Measurements from ENCODE around the gene DYNLT2B. TPM values are rescaled to one million over a fixed set of nuclear protein-coding genes. Genes with fewer than 3 reads are reported as not detected.

DYNLT2B gene
- total and polyA plus RNA-seq, 2 donors (not counting 1 experiment from before 2014, with no cell fraction given) = 9.1 to 13.0 TPM

DNA sequence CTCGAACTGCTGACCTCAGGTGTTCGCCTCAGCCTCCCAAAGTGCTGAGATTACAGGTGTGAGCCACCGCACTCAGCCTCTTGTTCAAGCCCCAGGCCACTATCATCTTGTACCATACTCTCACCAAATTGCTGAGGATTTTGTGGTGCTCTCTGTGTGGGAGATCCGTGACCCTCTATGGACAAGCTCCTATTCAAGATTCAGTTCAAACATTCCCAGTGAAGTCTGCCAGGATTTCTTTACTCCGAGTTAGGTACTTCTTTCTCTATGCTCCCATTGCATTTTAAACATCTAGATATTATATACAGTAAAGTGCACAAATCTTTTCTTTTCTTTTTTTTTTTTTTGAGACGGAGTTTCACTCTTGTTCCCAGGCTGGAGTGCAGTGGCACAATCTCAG is 21.0 kb upstream of the DYNLT2B start:
- Histone ChIP-seq H3K27ac (ENCODE audit: insufficient read depth, low read length) (no peak overlapping the region), H3K27me3 (ENCODE audit: control insufficient read depth, insufficient read depth, low read length) (no peaks in the 10 kb centered on the region), H3K36me3 (ENCODE audit: control insufficient read depth, insufficient read depth, low read length) (no peaks in the 10 kb centered on the region), H3K4me3 (replicated peaks in 1 of 4; ENCODE audit: control extremely low read depth in 1 of 4, insufficient read depth in 1 of 4, low read depth in 3 of 4, low read length in 4 of 4) (no peak overlapping the region), H3K79me2 (ENCODE audit: control insufficient read depth, insufficient read depth, low read length) (no peaks in the 10 kb centered on the region), H3K9ac (ENCODE audit: insufficient read depth, low read length) (no peak overlapping the region), H2AFZ (ENCODE audit: low read length) (no peak overlapping the region), H3K4me2 (ENCODE audit: extremely low read depth, insufficient read depth, low read length) (no peak overlapping the region), H3K9me3 (ENCODE audit: control insufficient read depth, insufficient read depth, low read depth, low read length) (no peaks in the 10 kb centered on the region), H3K4me1 (ENCODE audit: control insufficient read depth, extremely low read depth, insufficient read depth, low read length) (no peaks in the 10 kb centered on the region), H4K20me1 (ENCODE audit: control insufficient read depth, extremely low read depth, insufficient read depth, low read length) (no peaks in the 10 kb centered on the region)
- TF ChIP-seq EZH2 (IDR thresholded peaks at IDR 0.05; ENCODE audit: low read length, missing control alignments) = no peak
- TF ChIP-seq, protein P1, sequence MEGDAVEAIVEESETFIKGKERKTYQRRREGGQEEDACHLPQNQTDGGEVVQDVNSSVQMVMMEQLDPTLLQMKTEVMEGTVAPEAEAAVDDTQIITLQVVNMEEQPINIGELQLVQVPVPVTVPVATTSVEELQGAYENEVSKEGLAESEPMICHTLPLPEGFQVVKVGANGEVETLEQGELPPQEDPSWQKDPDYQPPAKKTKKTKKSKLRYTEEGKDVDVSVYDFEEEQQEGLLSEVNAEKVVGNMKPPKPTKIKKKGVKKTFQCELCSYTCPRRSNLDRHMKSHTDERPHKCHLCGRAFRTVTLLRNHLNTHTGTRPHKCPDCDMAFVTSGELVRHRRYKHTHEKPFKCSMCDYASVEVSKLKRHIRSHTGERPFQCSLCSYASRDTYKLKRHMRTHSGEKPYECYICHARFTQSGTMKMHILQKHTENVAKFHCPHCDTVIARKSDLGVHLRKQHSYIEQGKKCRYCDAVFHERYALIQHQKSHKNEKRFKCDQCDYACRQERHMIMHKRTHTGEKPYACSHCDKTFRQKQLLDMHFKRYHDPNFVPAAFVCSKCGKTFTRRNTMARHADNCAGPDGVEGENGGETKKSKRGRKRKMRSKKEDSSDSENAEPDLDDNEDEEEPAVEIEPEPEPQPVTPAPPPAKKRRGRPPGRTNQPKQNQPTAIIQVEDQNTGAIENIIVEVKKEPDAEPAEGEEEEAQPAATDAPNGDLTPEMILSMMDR (conservative IDR thresholded peaks at IDR 0.05 in 1 of 2, IDR thresholded peaks at IDR 0.05 in 1 of 2; ENCODE audit: low read depth in 1 of 2, low read length in 2 of 2) = no peak
- DNase-seq (ENCODE audit: low read depth in 2 of 2) = no peak

DNA sequence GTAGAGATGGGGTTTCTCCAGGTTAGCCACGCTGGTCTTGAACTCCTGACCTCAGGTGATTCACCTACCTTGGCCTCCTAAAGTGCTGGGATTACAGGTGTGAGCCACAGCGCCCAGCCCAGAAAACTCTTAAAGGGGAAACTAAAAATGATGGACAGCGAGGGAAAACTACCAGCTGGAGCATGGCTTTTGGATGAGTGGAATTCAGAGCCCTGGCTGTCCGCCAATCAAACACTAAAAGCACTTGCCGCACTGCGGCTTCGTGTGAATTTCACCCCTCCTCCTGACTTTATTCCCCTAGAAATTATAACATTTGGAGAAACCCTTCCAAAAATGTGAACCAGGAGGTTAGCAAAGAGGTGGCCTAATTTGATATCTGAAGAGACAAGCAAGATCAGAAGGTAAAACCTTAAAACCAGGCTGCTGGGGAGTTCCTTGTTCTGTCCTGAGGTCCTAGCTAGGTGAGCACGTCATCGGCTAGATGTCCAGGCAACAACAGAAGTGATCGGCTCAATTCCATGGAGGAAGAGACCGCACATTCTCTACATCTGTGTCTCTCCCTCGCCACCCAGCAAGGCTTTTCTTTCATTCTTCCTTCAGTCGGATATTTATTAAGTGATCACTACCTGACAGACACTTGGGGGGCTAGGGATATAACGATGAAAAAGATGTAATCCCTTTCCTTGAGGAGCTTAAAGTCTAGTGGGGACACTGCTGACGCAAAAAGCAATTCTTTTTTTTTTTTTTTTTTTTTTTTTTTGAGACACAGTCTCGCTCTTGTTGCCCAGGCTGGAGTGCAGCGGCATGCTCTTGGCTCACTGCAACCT is 18.5 kb upstream of the DYNLT2B start:
- Histone ChIP-seq H3K36me3 (ENCODE audit: control insufficient read depth, insufficient read depth, low read length) (no peaks in the 10 kb centered on the region), H3K4me1 (ENCODE audit: control insufficient read depth, extremely low read depth, insufficient read depth, low read length) (no peaks in the 10 kb centered on the region), H3K27me3 (ENCODE audit: control insufficient read depth, insufficient read depth, low read length) (no peaks in the 10 kb centered on the region), H2AFZ (ENCODE audit: low read length) (no peak overlapping the region), H3K4me2 (ENCODE audit: extremely low read depth, insufficient read depth, low read length) (no peak overlapping the region), H3K4me3 (replicated peaks in 1 of 4; ENCODE audit: control extremely low read depth in 1 of 4, insufficient read depth in 1 of 4, low read depth in 3 of 4, low read length in 4 of 4) (no peak overlapping the region), H3K9ac (ENCODE audit: insufficient read depth, low read length) (no peak overlapping the region), H3K27ac (ENCODE audit: insufficient read depth, low read length) (no peak overlapping the region), H3K9me3 (ENCODE audit: control insufficient read depth, insufficient read depth, low read depth, low read length) (no peaks in the 10 kb centered on the region), H3K79me2 (ENCODE audit: control insufficient read depth, insufficient read depth, low read length) (no peaks in the 10 kb centered on the region), H4K20me1 (ENCODE audit: control insufficient read depth, extremely low read depth, insufficient read depth, low read length) (no peaks in the 10 kb centered on the region)
- DNase-seq (ENCODE audit: low read depth in 2 of 2) = no peak
- no peak for TF ChIP-seq EZH2 (IDR thresholded peaks at IDR 0.05; ENCODE audit: low read length, missing control alignments)
- TF ChIP-seq, protein P1 (conservative IDR thresholded peaks at IDR 0.05 in 1 of 2, IDR thresholded peaks at IDR 0.05 in 1 of 2; ENCODE audit: low read depth in 1 of 2, low read length in 2 of 2) = no peak

DNA sequence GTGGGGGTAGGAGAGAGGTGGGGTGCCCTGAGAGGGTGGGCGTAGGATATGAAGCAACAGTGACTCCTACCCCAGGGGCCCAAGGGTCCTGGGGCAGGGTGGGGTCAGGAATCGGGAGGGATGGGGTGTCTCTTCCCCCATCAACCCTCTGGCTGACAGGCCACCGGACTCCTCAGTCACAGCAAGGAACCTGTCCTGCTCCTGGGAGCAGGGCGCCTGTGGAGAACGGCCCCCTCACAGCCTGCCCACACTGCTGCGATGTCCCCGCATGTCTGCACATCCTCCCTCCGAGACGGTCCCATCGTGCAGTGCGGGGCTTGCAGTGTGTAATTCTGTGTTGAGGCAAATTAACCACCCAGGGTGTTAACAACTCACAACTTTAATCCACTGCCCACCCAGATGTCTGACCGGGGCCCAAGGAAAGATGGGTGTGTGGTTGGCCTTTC is 17.5 kb upstream of the DYNLT2B start:
- Histone ChIP-seq H4K20me1 (ENCODE audit: control insufficient read depth, extremely low read depth, insufficient read depth, low read length) (no peaks in the 10 kb centered on the region), H2AFZ (ENCODE audit: low read length) (no peak overlapping the region), H3K9me3 (ENCODE audit: control insufficient read depth, insufficient read depth, low read depth, low read length) (no peaks in the 10 kb centered on the region), H3K79me2 (ENCODE audit: control insufficient read depth, insufficient read depth, low read length) (no peaks in the 10 kb centered on the region), H3K4me1 (ENCODE audit: control insufficient read depth, extremely low read depth, insufficient read depth, low read length) (no peaks in the 10 kb centered on the region), H3K4me2 (ENCODE audit: extremely low read depth, insufficient read depth, low read length) (no peak overlapping the region), H3K4me3 (replicated peaks in 1 of 4; ENCODE audit: control extremely low read depth in 1 of 4, insufficient read depth in 1 of 4, low read depth in 3 of 4, low read length in 4 of 4) (no peak overlapping the region), H3K27ac (ENCODE audit: insufficient read depth, low read length) (no peak overlapping the region), H3K36me3 (ENCODE audit: control insufficient read depth, insufficient read depth, low read length) (no peaks in the 10 kb centered on the region), H3K9ac (ENCODE audit: insufficient read depth, low read length) (no peak overlapping the region), H3K27me3 (ENCODE audit: control insufficient read depth, insufficient read depth, low read length) (no peaks in the 10 kb centered on the region)
- DNase-seq (ENCODE audit: low read depth in 2 of 2) = no peak
- TF ChIP-seq EZH2 (IDR thresholded peaks at IDR 0.05; ENCODE audit: low read length, missing control alignments) = no peak
- TF ChIP-seq, protein P1 (conservative IDR thresholded peaks at IDR 0.05 in 1 of 2, IDR thresholded peaks at IDR 0.05 in 1 of 2; ENCODE audit: low read depth in 1 of 2, low read length in 2 of 2) = no peak
